GM12865 (cell line): ENCODE measurements around the gene TNRC6C.
"Not testable (repeated sequence)": the region's sequence is repeated elsewhere in the genome, so short reads cannot be mapped to it uniquely, and the experiment has no call there.

ENCODE experiments used
- DNase-seq: peaks from one replicate; pipeline ENCODE4 v3.0.0; 2010; ENCODE audit warnings: low read depth
- H3K4me3 ChIP-seq: 2 replicates; pipeline ENCODE4 v1.5.1; 2011; ENCODE audit warnings: mild to moderate bottlenecking, low read depth, low read length, control low read depth
- CTCF ChIP-seq: IDR thresholded peaks from 2 replicates; pipeline ENCODE4 v1.5.1; 2011; ENCODE audit warnings: low read length, control low read depth, low read depth, inconsistent platforms; ENCODE audit not compliant: insufficient read depth; ENCODE audit errors: missing control alignments

The TNRC6C gene

GRCh38 chr17:78063489-78063888, 105.0 kb downstream of the TNRC6C start:
- no peak for DNase-seq
- no peak overlapping the region for H3K4me3 ChIP-seq
- no peak for TF ChIP-seq CTCF

GRCh38 chr17:78064708-78065107, 106.2 kb downstream of the TNRC6C start:
- no peak overlapping the region for H3K4me3 ChIP-seq
- DNase-seq = no peak
- TF ChIP-seq CTCF = no peak

GRCh38 chr17:78066976-78067375, 108.5 kb downstream of the TNRC6C start:
- not testable (repeated sequence) for H3K4me3 ChIP-seq, DNase-seq

GRCh38 chr17:78069695-78070094, 111.2 kb downstream of the TNRC6C start:
- TF ChIP-seq CTCF = no peak
- no peak for DNase-seq
- no peak overlapping the region for H3K4me3 ChIP-seq

GRCh38 chr17:78072961-78073360, 114.5 kb downstream of the TNRC6C start:
- H3K4me3 ChIP-seq = no peak overlapping the region
- no peak for TF ChIP-seq CTCF
- DNase-seq = no peak

- no peak overlapping the region for H3K4me3 ChIP-seq
- DNase-seq = no peak
- no peak for TF ChIP-seq CTCF
Observed at GRCh38 chr17:78075011-78075410, 116.5 kb downstream of the TNRC6C start.

- H3K4me3 ChIP-seq = no peak overlapping the region
- no peak for DNase-seq
- TF ChIP-seq CTCF = no peak
Observed at GRCh38 chr17:78075545-78075944, 117.0 kb downstream of the TNRC6C start.
